ENCODE data around the gene ABHD1.

ABHD1 gene

GRCh38 chr2:27138111-27138510, 14.5 kb downstream of the ABHD1 start:
- no peak for DNase-seq

GRCh38 chr2:27139310-27139709, 15.7 kb downstream of the ABHD1 start, which contains the start of gene PRR30:
PRR30 (minus strand) TSS chr2:27139410; CDS start chr2:27138329, 1,081 bp downstream.
- DNase-seq: no peak

DNA sequence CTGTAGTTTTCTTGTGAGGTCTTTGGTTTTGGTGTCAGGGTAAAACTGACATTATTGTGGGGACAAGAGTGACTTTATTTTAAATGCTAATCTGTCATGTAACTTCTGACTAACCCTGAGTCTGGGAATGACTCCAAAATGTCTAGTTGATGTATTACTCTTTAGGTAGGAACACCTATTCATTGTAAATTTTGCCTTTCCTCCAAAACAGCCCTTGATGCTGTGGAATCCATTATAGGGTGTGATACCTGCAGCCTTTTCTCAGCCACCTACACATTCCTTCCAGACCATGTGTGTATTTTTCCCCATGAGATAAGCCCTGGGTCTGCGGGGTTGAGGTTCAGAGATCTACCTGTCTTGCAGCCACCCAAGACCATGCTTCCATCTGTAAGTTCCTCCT, 19.7 kb downstream of the ABHD1 start:
- no peak for DNase-seq

GRCh38 chr2:27145682-27146081, 22.1 kb downstream of the ABHD1 start:
- DNase-seq: no peak

DNA sequence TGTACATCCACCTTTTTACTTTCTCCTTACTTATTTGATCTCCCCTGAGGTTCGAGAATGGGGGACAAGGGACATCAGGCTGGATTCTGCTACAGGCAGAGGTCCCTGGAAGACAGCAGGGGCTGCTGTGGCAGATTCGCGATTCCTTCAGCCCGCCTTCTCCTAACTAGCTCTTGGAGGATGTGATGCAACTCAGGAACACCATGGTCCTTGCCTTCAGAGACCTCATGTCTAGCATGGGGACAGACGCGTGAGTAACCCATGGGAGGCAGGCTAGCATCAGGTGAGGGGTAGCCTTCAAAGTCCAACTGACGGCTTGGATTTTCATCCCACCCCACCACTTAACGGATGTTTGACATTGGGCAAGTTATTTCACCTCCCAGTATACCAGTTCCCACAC, 24.3 kb downstream of the ABHD1 start:
- no peak for DNase-seq

DNA sequence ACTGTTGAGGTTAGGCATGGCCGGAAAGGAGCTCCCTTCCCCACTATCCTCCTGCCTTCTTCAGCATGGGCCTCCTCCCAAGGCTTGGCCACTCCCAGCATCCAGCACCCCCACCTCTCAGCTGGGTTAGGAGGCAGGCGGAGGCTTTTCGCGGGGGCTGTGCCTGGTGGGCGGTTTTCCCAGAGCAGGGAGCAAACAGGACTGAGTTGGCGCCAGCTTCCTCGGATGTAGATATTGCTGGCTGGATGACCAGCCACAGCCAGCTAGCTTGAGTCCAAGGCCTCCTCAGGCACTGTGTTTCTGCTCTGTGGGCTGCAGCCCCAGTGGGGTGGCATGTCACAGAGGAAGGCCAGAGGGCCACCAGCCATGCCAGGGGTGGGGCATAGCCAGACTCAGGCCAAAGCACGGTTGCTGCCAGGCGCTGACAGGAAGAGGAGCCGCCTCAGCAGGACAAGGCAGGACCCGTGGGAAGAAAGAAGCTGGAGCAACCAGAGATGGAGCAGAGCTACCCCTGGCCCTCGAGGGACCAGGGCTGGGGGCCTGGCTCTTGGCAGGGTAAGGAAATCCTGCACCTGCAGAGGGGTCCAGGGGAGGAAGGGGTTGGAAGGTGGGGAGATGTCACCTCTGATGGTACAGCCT, 25.3 kb downstream of the ABHD1 start, which contains the start of gene TCF23:
TCF23 (plus strand) TSS at position 204 of the 639 bp plus-strand sequence; CDS start at position 334, 130 bp downstream.
- DNase-seq: no peak

DNA sequence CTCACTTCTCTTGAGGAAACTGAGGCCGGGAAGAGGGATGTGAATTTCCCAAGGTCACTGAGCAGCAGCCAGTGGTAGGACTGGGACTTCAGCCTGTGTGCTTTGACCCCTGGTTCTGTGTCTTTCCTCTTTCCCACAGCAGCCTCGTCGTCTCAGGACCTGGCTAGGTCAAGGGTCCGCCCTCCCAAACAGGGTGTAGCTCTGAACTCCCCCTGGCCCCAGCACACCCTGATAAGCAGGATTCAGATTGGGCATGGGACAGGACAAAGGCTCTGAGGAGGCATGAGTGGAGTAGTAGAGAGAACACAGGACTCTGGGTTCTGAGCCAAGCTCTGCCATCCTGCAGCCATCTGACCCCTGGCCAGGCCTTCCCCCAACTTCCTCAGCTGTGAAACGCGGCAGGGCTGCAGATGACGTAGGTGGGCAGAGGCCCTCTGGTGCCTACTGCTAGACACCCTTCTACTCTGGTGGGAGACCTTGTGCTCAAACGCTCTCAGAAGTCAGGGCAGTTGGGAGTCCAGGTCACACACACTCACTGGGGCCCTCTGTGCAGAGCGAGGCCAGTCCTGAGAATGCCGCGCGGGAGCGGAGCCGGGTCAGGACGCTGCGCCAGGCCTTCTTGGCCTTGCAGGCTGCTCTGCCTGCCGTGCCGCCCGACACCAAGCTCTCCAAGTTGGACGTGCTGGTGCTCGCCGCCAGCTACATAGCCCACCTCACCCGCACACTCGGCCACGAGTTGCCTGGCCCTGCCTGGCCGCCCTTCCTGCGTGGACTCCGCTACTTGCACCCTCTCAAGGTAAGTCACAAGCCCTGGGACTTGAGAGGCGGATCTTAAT, 26.2 kb downstream of the ABHD1 start:
- no peak for DNase-seq

DNA sequence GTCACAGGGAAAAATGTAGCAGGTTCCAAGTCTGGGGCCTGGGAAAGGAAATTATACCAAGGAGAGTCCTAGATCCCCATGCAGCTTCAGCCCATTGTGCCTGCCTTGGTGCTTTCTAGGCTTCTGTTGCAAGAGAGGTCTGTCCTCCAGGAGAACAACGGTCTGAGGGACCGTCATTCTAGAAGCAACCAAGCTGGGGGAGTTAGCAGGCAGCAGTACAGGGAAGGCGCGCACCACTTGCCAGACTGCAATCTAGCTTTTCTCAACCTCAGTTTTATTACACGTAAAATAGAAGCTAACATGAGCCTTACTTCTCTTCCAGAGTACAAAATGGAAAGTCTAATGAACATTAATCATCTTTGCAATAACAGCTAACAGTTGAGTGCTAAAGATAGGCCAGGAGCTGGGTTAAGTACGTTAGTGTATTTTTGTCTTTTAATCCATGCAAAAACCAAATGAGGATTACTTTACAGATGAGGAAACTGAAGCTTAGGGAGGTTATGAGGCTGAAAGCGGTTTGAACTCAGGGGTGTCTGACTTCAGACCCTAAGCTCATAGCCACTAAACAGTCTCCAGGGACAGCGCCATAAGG, 27.1 kb downstream of the ABHD1 start:
- DNase-seq: no peak

DNA sequence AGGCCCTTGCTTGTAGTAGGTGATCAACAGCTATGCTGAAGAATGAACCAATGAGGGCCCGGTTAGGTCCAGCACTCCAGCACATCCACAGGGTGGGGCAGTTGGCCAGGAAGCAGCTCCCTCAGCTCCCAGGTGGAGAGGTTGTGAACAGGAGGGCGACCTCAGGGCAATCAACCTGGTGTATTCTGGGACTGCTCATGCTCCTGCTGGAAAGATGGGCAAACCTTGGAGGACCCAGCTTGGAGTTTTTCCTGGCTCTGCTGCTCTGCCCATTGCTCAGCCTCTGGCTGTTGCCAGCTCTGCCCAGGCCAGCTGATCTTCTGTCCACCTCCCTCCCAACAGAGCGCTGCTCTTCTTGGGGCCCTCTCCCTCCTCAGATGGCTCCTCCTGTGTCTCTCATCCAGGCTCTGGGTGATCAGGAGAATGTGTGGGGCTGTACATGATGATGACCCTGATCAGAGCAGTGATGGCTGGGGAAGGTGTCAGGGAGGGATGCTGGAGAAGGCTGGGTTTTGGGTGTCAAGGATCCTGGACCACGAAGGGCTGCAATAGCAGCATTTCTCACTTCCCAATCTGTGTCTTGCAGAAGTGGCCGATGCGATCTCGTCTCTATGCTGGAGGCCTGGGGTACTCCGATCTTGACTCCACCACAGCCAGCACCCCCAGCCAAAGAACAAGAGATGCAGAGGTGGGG, 28.6 kb downstream of the ABHD1 start:
- no peak for DNase-seq

GRCh38 chr2:27152796-27153464, 29.3 kb downstream of the ABHD1 start:
- no peak for DNase-seq

GRCh38 chr2:27154488-27154887, 30.9 kb downstream of the ABHD1 start:
- DNase-seq: no peak

DNA sequence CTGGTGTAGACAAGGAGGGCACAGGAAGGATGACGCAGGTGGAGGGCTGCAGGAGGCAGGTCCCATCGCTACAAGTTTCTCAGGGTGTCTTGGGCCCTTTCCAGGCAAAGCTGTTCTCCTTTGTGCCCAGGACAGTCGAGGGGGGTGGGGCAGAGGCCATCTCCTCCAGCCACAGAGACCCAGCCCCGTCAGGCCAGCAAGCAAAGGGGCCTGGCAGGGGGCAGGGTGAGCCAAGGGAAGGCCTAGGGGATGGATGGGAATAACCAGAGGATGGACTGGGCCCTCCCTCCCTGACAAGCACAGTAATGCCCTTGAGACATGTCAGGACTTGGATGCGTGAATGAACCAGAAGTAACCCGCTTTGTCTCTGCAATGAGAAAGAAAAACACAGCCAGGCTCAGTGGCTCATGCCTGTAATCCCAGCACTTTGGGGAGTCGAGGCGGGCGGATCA, 31.5 kb downstream of the ABHD1 start:
- DNase-seq: no peak

- no peak for DNase-seq
Observed at GRCh38 chr2:27158468-27158867, 34.9 kb downstream of the ABHD1 start.

DNA sequence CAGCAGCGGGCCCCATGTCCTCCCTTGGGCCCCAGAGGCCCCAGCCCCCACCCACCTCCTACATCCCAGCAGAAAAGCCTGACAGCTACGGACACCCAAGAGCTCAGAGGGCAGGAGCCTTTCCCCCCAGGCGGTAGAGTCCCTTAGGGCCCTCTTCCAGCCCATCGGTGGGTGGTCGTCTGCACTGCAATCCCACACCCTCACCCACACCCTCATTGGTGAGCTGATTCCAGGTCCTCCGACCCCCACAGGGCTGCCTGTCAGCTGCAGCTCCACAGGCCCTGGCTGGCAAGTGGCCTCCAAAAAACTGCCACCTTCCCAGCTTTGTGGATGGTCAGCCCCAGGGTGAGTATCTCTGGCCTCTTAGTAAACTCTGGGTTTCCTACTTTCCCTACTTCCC, 35.7 kb downstream of the ABHD1 start:
- no peak for DNase-seq

- no peak for DNase-seq
Observed at GRCh38 chr2:27160191-27160590, 36.6 kb downstream of the ABHD1 start.

- no peak for DNase-seq
Observed at GRCh38 chr2:27162151-27163121, 38.8 kb downstream of the ABHD1 start.

GRCh38 chr2:27164960-27165763, 41.5 kb downstream of the ABHD1 start:
- no peak for DNase-seq

DNA sequence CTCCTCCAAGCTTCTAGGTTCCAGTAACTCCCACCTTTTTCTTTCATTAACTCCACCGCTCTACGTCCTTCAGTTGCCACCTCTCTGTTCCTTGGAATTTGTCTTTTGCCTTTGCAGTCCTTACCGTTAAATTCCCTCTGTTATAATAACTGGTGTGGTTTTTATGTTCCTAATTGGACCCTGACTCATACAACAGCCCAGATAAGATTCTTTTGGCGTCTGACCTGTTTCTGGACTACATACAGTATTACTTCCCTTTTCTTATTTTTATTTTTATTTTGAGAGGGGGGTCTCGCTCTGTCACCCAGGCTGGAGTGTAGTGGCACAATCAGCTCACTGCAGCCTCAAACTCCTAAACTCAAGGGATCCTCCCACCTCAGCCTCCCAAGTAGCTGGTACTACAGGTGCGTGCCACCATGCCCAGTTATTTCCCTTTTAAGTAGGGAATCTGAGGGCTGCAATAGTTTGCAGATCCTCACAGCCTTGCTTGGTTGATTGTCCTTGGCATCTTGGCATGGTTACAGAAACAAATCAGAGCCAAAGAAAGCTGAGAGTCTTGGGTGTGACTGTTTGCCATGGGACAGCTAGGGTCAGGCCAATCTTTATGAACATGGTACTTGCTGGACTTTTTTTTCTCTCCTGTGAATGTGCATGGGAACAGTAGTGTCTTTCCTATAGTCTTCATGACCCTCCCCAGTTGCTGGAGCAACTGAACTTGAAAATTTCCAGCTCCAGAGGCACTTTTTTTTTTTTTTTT, 47.1 kb downstream of the ABHD1 start:
- DNase-seq: no peak

DNA sequence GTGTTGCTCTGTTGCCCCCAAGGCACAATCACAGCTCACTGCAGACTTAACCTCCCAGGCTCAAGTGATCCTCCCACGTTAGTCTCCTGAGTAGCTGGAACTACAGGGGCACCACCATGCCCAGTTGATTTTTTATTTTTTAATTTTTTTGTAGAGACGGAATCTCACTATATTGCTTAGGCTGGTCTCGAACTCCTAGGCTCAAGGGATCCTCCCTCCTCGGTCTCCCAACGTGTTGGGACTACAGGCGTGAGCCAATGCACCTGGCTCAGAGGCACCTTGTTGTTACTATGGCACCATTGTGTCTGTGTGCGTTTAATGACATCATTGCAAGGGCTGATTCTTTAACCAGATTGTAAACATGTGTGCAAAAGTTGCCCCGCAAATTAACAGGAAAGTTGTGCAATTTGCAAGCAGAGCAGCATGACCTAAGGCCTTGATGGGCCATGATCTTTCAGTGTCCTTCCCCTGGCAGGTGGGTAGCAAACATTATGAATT, 47.8 kb downstream of the ABHD1 start:
- no peak for DNase-seq

Measured in hematopoietic multipotent progenitor cell treated with erythropoietin and hydrocortisone succinate and interleukin-3 and kit ligand, for 6 days (in vitro differentiated cells).